Stimulated activated CD8-positive, alpha-beta memory T cell treated with anti-CD3 and anti-CD28 coated beads, Interleukin-12 subunit alpha, Interleukin-12 subunit beta, amount 100 ng/mL, for 24 hours (primary cell): Measurements from ENCODE around the gene RBM38.

Experiments
- DNase-seq: peaks from one replicate; pipeline ENCODE4 v3.0.0-alpha.2; 2020; ENCODE audit errors: extremely low read depth

The RBM38 gene

DNA sequence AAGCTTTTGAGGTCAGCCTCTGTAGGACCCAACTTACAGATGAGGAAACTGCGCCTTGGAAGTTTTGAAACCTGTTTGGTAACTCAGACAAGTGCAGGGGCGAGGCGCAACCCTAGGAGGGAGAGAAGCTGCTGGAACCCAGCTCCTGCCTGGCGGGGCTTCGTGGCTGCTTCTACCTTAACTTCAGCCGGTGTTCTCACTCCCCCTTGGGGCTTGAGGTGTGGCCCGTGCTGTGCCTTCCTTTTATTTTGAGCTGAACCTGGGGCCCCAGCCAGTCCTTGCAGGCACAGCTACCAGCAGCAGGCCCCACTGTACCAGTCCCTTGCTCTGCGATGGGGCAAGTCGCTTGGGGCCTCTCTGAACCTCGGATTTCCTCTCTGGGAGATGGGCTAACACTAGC is 12.0 kb downstream of the RBM38 start:
- DNase-seq, result no peak

DNA sequence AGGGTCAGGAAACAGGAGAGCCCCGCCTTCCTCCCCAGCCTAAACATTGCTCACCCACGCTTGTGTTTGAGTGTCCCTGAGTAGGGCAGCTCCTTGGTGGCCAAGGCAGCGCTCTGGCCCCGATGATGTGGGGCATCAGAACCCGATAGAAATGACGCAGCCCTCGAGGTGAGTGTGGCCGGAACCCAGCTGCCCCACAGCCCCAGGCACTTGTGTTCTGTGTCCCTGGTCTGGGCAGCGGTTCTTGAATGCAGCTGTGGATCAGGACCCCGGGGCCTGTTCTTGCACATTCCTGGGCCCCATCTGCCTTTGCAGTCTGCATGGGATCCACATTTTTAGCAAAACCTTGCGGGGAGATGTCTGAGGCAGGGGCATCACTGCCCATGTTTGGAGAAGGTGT is 12.8 kb downstream of the RBM38 start:
- no peak for DNase-seq

DNA sequence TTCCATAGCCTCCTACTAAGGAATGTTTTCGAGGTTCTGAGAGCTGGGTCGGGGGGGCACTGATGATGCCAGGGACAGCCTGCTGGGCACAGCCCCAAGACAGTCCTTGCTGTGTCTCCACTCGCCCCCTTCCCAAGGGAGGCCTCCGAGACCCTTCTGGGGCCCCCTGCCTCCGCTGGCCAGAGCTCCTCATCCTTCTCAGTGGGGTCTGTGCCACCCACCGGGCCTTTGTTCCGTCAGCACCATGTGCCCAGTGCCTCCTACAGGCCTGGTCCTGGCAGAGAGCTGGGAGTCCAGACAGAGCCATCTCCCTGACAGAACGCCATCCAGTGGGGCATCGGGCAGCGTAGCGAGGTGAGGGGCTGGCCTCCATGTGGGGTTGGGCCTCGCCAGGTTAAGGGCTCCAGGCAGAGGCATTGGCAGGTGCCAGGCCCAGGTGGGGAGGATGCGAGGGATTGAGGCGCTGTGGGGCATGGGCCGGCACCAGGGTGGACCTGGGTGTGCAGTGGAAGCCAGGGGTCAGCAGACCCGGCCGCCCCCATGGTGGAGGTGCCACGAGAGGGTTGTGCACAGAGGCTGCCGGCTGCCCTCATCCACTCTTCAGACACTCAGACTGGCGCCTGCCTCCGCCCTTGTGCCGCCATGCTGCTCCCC is 13.3 kb downstream of the RBM38 start:
- DNase-seq, result no peak

DNA sequence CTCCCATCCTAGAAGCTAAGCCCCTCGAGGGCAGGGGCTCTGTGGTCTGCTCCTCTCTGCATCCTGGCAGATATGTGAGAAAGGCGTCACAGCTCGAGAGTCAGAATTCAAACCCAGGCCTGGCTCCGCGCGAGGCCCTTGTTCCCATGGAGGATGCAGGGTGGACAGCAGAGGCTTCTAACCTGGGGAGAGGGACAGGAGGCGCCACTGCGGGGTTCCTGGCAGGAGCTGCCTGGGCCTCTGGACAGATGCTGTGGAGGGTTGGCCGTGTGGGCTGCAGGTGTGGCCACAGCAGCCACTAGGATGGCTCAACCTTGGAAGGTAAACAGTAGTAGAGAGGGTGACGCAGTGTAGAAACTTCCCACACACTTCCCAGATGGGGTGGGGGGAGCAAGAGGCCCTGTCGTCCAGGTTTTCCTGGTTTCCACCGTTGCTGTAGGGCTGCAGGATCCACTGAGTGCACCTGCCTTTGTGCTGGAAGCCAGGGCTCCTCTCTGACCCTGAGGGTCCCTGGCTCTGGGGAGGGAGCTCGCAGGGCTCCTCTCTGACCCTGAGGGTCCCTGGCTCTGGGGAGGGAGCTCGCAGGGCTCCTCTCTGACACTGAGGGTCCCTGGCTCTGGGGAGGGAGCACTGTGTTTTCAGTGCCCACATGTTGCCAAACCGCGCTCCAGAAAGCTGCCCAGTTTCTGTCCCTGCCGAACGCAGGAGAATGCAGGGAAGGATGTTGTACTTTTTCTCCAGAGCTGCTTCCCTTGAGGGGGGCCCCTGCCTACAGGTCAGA is 14.2 kb downstream of the RBM38 start:
- DNase-seq, result no peak

DNA sequence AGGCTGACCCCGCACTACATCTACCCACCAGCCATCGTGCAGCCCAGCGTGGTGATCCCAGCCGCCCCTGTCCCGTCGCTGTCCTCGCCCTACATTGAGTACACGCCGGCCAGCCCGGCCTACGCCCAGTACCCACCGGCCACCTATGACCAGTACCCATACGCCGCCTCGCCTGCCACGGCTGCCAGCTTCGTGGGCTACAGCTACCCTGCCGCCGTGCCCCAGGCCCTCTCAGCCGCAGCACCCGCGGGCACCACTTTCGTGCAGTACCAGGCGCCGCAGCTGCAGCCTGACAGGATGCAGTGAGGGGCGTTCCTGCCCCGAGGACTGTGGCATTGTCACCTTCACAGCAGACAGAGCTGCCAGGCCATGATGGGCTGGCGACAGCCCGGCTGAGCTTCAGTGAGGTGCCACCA is 16.4 kb downstream of the RBM38 start:
- DNase-seq, result no peak

DNA sequence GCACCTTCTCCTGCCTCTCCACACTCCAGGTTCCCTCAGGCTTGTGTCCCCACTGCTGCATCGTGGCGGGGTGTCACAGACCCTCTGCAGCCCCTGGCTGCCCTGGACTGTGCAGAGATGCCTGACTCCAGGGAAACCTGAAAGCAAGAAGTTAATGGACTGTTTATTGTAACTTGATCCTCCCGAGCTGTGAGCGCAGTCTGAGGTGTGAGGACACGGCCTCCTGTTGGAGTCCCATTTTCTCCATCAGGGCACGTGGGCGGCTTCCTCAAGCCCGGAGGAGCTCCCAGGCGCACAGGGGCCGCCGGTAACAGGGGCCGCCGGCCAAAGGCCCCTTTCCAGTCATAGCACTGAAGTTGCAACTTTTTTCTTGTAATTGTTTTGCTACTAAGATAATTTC is 16.9 kb downstream of the RBM38 start:
- DNase-seq, result no peak

DNA sequence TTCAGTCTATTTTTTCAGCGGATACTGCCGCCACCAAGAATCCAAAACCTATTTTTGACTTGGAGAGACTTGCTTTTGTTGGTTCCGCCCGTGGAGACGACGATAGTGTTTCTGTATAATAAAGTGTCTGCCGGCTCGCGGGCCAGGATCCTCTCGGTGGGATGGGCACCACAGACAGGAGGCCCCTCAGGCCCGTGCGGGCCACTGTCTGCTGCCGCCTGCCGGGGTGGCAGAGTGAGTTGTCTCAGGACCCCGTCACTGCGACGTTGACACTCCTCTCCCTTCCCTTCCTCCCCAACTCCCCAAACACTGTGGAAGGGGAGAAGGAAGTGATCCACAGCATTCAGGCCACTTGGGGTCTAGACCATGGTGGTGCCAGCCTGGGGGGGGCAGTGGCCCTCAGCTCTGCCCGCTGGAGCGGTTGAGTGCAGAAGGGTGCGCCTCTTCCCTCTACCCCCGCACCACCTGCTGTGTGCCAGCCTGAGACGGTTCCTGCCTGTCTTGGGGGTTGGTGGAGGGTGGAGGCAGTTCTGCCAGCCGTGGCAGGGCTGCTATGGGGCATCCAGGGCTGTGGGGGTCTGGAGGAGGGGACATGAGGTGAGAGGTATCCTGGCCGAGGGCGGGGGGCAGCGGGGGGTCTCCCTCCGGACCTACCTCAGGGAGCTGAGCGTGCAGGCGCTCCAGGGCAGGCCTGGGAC is 17.5 kb downstream of the RBM38 start:
- DNase-seq, result no peak

DNA sequence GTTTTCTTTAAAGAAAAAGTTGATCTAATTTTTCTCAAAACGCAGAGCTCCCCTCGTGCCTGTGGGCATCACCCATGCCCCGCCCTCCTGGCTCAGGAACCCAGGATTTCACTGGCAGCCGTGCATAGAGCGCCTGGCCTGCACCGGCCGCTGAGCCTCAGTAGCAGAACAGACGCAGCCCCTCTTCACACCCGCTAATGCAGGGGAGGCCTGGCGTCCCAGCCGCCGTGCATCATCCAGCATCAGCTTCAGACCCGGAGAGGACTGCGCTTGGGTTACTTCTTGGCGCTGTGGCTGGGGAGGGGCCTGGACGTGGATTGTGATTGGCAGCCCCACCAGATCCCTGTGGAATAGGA is 18.1 kb downstream of the RBM38 start:
- no peak for DNase-seq

DNA sequence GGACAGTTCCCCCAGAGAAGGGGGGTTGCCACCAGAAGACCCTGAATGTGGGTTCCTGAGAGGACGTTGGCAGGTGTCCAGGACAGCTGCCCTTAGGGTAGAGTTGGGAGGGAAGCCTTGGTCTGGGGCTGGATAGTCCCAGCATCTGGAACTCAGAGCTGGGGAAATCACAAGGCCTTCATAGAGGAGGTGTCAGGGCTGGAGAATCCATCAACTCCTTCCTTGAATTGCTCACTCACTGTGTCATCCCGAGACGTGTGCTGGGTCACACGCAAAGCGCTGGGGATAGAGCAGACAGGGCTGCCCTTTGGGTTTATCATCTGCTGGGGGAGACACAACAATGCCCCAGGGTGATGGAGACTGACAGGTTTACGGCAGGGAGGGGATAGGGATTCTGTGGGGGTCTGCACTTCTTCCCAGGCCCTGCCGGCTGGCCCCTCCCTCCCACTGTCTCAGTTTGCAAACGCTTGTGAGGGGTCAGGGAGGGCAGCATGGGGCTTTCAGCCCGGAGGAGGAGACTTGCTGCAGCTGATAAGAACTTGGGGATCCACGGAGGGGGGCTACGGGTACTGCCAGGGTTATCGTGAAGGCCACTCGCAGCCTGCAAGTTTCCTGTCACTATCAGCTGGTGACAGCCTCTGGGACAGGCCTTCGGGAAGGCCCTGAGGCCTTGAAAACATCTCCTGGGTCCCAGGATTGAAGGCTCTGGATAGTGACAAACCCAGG is 18.6 kb downstream of the RBM38 start:
- no peak for DNase-seq

DNA sequence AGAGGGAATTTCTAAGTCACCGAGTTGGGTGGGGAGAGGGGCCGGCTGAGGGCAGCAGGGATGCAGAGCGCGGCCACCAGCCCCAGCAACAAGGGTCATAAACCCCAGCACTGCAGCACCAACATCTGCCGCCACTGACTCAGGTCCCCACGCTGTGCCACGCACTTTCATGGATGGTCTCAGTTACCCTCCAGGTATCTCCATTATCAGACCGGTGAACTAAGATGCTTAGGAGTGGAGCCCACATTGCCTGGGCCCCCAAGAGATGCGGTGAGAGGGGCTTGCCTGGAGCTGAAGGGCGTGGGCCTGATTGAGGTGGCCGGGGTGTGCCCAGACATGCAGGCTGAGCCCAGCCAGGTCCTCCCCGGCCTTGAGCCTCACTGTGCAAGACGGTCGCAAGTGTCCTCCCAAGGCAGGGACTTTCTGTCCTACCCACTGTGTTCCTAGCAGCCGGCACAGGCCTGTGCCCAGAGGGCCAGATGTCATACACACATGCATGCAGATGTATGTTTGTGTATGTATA is 19.3 kb downstream of the RBM38 start:
- no peak for DNase-seq

DNA sequence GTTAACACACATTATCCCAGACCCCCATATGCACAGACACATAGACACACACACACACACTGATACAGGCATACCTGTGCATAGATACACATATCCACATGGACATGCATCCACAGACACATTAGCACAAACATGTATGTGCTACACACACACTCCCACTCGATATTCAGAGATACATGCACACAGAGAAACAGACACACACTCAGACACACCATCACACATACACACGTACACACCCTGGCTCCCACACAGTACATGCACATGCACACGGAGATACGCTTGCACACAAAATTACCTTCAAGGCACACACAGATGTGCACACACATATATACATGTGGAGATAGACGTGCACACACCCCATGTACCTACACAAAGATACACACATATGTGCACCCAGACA is 19.7 kb downstream of the RBM38 start:
- DNase-seq, result no peak

DNA sequence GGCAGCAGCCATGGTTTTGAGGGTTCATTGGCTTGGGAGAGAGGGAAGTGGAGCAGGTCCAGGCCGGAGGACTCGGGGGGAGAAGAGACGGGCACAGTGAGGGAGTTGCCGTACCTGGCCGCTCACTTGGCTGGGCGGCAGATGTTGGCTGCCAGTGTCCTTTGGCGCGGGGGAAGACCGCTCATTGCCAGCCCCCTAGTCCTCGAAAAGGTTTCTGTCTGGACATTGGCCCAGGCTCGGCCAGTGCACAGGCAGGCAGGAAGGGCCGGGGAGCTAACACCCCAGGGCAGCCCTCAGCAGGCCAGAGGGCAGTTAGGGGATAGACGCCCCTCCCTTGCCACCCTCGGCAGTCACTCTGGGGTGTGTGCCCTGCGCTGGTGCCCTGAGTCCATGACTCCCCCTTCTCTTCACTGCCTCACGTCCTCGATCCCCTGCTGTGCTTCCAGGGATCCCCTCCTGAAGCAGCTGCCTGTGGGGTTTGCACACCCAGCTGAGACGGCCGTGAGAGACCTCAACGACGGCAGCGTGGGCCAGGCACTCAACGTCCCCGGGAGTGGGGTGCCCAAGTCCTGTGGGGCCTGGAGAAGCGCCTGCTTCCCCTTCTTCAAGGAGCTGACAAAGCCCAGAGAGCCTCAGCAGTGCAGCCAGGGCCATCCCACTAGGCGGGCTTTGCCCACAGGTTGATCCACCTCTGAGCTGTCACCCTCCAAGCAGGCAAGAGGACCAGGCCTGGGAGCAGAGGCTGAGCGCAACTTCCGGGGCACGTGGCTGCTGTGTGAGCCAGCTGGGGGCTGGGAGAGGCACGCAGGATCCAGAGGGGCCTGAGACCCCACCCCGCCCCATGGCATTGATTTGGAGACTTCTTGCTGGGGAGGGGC is 20.4 kb downstream of the RBM38 start:
- DNase-seq, result no peak

DNA sequence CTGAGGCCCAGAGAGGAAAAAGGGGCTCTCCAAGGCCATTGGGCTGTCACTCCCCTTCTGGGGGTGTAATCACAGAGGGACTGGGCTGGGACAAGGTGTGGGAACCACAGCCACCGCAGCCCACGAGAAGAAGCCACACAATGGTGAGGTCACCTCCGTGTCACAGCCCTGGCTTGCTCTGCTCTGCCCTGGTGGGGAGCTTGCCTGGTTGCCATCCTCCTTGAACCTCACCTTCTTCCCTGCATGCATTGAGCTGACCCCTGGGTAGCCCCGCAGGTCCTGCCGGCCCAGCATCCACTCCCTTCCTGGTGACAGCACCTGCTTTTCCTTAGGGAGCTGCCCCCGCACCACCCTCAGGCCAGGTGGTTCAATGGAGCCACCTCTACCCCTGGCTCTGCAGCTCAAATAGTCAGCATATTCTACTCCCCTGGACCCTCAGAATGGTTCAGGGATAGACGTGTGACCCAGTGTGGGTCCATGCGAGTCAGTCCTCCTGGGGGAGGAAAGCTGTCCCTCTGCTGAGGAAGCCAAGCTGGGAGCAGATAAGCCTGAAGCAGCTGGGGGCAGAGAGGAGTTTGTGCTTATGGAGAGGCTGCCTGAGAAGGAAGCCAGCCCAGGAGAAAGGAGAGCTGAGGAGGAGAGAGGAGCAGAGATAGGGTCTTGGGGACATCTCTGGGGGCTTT is 21.3 kb downstream of the RBM38 start:
- DNase-seq, result no peak

DNA sequence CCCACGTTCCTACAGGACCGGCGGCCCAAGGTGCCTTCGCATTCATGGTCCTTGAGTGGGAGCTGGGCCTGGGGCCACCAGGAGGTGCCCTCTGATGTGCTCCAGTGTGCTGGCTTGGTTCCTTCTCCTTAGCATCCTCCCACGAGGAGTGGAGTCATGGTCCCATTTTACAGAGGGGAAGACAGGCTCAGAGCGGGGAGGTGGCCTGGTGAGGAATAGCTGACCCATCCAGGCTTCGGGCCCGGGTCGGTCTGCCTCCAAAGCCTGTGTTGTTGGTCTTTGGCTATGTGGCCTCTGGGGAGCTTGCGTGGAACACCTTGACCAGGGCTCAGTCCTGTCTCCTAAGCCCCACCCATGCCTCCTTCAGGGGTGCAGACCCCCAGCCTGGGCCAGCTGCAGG is 22.8 kb downstream of the RBM38 start:
- DNase-seq, result no peak

DNA sequence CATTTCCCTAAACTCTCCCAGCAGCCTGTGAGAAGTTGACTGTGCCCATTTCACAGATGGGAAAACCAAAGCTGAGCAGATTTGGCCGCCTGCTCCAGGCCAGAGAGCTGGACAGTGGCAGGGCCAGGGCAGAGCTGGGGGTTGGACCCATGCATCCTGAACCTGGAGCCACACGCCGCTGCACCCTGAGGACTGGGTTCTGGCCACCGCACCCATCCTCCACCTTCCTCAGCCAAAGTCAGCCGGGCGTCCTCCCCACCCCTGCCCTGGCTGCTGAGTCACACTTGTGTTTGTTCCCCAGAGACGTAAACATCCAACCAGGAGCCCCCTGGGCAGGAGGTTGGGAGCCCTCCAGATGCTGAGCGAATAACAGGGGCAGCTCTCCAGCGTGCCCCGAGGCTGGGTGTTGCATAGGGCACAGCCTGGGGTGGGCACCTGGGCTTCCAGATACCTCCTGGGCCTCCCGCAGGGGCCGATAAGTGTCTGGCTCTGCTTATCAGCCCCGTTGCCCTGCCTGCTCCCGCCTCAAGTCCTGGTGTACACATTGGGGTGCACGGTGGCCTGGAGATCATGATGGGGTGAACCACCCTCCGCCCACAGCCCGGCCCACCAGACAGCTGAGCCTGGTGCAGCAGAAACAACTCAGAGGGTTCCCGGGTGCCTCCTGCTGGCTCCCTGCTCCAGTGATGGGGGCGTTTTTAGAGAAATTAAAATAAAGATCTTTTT is 23.8 kb downstream of the RBM38 start:
- no peak for DNase-seq

DNA sequence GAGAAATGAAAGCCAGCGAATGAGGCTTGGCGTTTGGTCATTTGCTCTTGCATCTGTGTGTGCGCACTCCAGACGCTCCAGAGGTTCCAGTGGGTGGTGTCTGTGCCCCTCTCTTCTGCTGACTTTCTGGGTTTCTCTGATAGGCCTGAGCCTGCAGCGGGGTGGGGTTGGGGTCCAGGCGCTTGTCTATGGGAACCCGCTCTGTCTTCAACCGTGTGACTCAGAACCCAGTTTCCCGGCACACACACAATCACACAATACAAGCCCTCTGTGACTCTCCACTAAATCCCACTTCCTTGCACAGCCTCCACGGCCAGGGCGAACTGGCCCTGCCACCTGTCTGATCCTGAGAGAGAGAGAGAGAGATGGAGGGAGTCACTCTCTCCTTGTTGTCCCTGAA is 24.6 kb downstream of the RBM38 start:
- DNase-seq, result no peak

DNA sequence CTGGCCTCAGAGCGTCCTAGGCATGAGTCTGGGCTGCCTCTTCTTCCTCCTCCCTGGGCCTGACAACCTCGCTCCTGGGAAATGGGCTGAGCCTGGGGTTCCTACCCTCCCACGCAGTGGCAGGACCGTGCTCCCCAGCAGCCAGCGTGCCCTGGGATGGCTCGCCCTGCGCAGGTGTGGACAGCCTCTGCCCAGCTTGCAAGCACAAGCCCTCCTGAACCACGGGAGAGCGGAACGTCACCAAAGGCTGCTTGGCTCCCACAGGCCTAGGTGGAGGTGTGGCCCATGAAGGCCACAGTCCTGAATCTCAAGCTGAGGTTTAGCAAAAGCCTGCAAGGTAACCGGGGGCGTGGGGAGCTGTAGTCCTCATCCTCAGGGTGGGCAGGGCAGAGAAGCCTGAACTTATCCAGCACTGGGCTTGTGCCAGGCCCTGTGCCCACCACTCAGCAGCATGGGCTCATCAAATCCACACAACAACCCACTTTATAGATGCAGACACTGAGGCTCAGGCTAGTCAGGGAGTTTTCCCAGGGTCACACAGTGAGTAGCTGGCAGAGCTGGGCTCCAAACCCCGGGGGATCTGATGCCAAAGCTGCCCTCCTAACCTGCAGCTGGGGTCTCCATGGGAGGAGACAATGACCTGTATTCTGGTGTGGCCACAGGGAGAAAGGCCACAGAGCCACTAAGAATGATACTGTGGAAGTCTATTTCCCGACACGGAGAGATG is 25.3 kb downstream of the RBM38 start:
- no peak for DNase-seq

DNA sequence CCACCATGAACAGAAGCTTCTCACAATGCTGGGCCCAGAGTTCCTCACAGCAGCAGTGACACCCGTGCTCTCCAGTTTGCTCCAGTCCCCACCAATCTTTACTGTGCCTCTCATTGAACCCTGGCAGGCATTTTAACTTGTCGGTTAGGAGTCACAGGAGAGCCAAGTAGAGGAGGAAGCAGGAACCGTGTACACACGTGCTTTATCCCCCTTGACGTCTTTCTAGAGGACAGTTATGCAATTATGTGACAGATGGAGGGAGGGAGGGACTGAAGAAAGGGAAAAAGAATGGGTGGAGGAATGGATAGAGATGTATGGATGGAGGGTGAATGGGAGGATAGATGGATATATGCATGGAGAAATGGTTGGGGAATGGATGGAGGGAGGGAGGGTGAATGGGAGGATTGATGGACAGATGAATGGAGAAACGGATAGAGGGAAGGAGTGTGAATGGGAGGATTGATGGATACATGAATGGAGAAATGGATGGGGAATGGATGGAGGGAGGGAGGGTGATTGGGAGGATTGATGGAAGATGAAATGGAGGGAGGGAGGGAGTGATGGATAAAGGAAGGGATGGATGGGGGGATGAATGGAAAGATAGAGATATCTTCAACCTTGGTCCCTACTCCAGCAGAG is 26.0 kb downstream of the RBM38 start:
- DNase-seq, result no peak
